ENCODE results near the gene STIM1. TPM values are rescaled to one million over a fixed set of nuclear protein-coding genes. Genes with fewer than 3 reads are reported as not detected.

The STIM1 gene
- total and polyA plus RNA-seq, 10 of the 15 experiments (the other 5 are each of a cell fraction or from before 2014, with no cell fraction given), result 8.6 to 57.7 (median 29.3) TPM

GRCh38 chr11:3939651-3940190 is 84.3 kb downstream of the STIM1 start:
- intact Hi-C loops (cut with micrococcal nuclease; ENCODE audit: unreplicated experiment), result no loop called here
- TF ChIP-seq, protein P1, sequence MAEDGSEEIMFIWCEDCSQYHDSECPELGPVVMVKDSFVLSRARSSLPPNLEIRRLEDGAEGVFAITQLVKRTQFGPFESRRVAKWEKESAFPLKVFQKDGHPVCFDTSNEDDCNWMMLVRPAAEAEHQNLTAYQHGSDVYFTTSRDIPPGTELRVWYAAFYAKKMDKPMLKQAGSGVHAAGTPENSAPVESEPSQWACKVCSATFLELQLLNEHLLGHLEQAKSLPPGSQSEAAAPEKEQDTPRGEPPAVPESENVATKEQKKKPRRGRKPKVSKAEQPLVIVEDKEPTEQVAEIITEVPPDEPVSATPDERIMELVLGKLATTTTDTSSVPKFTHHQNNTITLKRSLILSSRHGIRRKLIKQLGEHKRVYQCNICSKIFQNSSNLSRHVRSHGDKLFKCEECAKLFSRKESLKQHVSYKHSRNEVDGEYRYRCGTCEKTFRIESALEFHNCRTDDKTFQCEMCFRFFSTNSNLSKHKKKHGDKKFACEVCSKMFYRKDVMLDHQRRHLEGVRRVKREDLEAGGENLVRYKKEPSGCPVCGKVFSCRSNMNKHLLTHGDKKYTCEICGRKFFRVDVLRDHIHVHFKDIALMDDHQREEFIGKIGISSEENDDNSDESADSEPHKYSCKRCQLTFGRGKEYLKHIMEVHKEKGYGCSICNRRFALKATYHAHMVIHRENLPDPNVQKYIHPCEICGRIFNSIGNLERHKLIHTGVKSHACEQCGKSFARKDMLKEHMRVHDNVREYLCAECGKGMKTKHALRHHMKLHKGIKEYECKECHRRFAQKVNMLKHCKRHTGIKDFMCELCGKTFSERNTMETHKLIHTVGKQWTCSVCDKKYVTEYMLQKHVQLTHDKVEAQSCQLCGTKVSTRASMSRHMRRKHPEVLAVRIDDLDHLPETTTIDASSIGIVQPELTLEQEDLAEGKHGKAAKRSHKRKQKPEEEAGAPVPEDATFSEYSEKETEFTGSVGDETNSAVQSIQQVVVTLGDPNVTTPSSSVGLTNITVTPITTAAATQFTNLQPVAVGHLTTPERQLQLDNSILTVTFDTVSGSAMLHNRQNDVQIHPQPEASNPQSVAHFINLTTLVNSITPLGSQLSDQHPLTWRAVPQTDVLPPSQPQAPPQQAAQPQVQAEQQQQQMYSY (CRISPR knock-in tag; IDR thresholded peaks at IDR 0.05), result no peak
- TF ChIP-seq NR2C2 (IDR thresholded peaks at IDR 0.05; ENCODE audit: borderline replicate concordance, control insufficient read depth, insufficient read length, low read depth) (no peak), NR2C1 (IDR thresholded peaks at IDR 0.05) (no peak), YBX1 (IDR thresholded peaks at IDR 0.05) (no peak), ZNF622 (IDR thresholded peaks at IDR 0.05) (no peak), RB1 (IDR thresholded peaks at IDR 0.05; ENCODE audit: borderline replicate concordance) (no peak), HCFC1 (IDR thresholded peaks at IDR 0.05; ENCODE audit: low read length) (no peak), CBX5 (IDR thresholded peaks at IDR 0.05; ENCODE audit: low read depth) (no peak), GATAD2B (conservative IDR thresholded peaks at IDR 0.05; ENCODE audit: low read depth) (no peak), MXI1 (IDR thresholded peaks at IDR 0.05; ENCODE audit: low read depth, low read length) (no peak), MTA3 (IDR thresholded peaks at IDR 0.05; ENCODE audit: borderline replicate concordance, low read length) (no peak), EGR1 (IDR thresholded peaks at IDR 0.05; ENCODE audit: borderline replicate concordance in 1 of 2, low read depth in 2 of 2, low read length in 2 of 2) (no peak), ATF7 (IDR thresholded peaks at IDR 0.05; ENCODE audit: low read depth) (no peak), BCLAF1 (IDR thresholded peaks at IDR 0.05) (no peak), NRF1 (conservative IDR thresholded peaks at IDR 0.05; ENCODE audit: low read depth, low read length) (no peak), BCL11A (IDR thresholded peaks at IDR 0.05; ENCODE audit: low read depth, low read length) (no peak)

More at GRCh38 chr11:3939651-3940190, 84.3 kb downstream of the STIM1 start:
- POLR2A ChIA-PET, result no interaction called here
- DNase-seq (ENCODE audit: low read depth, low spot score), result no peak
- no peak for ATAC-seq
- Histone ChIP-seq H3K27ac (ENCODE audit: control insufficient read depth, insufficient read depth) (no peak overlapping the region), H4K20me1 (ENCODE audit: control insufficient read depth, insufficient read depth) (no peaks in the 10 kb centered on the region), H3K4me2 (ENCODE audit: control insufficient read depth, insufficient read depth) (no peak overlapping the region), H3K79me2 (ENCODE audit: control insufficient read depth, insufficient read depth, low read length) (peaks cover 21% of the 10 kb centered on the region), H3K9me3 (replicated peaks; ENCODE audit: control insufficient read depth, insufficient read depth, low read length) (no peaks in the 10 kb centered on the region), H2AFZ (ENCODE audit: control insufficient read depth, low read depth, low read length) (no peak overlapping the region), H3K27me3 (replicated peaks in 1 of 2; ENCODE audit: control insufficient read depth in 2 of 2, insufficient read depth in 2 of 2, low read length in 1 of 2) (no peaks in the 10 kb centered on the region), H3K9ac (ENCODE audit: control insufficient read depth, insufficient read depth, low read length) (no peak overlapping the region), H3K36me3 (ENCODE audit: control insufficient read depth in 2 of 2, insufficient read depth in 2 of 2, low read length in 1 of 2) (peaks cover 0 to 2% of the 10 kb centered on the region in 2 experiments; a peak in 2 of 4 replicates), H3K4me3 (no peak overlapping the region), H3K4me1 (ENCODE audit: control insufficient read depth, insufficient read depth, low read length) (peaks cover 18% of the 10 kb centered on the region)
- WGBS (ENCODE audit: insufficient coverage, insufficient replicate concordance, low lambda C conversion rate, missing lambda C conversion rate), result 98% methylated on average over 2 of the region's 2 CpGs
- SMC1A ChIA-PET (ENCODE audit: uncharacterized antibody, unreplicated experiment), result interaction anchor here (1.0 to 2.0 kb wide), 7 partner anchors 9 to 90 kb away, joined by 3 to 6 read pairs (median 5); partner anchors contain the start of gene STIM1
- FAIRE-seq, result no peak
- RAD21 ChIA-PET (ENCODE audit: unreplicated experiment), result interaction anchor here (1.0 kb wide), 1 partner anchor 15 kb away, joined by 3 read pairs; no protein-coding TSS in a partner anchor
- CTCF ChIA-PET, result interaction anchor here (0.7 to 1.4 kb wide), 7 partner anchors 10 to 133 kb away, joined by 3 to 5 read pairs (median 3); no protein-coding TSS in a partner anchor
- no TSS peak for BruUV-seq (replicated peaks)
- in situ Hi-C loops (cut with MboI), result no loop called here

Data from GM12878 (cell line).